Measurements from ENCODE around the gene SORCS2. TPM values are rescaled to one million over a fixed set of nuclear protein-coding genes. Genes with fewer than 3 reads are reported as not detected.
A peak's percentile ranks its signal among the peaks of the same experiment; 100 is the strongest.
"Not testable (repeated sequence)": the region's sequence is repeated elsewhere in the genome, so short reads cannot be mapped to it uniquely, and the experiment has no call there.

SORCS2 gene
- total RNA-seq, 1 donor: 0.27 TPM

DNA sequence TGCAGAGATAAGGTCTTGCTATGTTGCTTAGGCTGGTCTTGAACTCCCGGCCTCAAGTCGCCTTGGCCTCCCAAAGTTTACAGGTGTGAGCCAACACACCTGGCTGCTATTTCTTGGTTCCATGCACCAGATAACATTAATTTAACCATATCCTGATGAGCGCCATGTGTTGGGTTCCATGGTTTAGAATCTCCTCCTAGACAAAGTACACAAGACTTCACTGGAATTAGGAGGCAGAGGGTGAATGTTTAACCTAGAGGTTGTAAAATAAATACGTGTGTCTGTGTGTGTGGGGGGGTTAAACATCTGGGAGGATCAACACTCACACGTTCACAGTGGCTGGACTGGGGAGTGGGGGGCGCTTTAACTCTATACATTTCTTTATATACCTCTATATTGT lies 32.4 kb upstream of the SORCS2 start:
- no peak overlapping the region for H3K4me3 ChIP-seq (ENCODE audit: low read depth, low read length)
- DNase-seq (ENCODE audit: low read depth): no peak
- TF ChIP-seq, protein P1, sequence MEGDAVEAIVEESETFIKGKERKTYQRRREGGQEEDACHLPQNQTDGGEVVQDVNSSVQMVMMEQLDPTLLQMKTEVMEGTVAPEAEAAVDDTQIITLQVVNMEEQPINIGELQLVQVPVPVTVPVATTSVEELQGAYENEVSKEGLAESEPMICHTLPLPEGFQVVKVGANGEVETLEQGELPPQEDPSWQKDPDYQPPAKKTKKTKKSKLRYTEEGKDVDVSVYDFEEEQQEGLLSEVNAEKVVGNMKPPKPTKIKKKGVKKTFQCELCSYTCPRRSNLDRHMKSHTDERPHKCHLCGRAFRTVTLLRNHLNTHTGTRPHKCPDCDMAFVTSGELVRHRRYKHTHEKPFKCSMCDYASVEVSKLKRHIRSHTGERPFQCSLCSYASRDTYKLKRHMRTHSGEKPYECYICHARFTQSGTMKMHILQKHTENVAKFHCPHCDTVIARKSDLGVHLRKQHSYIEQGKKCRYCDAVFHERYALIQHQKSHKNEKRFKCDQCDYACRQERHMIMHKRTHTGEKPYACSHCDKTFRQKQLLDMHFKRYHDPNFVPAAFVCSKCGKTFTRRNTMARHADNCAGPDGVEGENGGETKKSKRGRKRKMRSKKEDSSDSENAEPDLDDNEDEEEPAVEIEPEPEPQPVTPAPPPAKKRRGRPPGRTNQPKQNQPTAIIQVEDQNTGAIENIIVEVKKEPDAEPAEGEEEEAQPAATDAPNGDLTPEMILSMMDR (IDR thresholded peaks at IDR 0.05; ENCODE audit: insufficient read depth, low read length): no peak

- no peak for DNase-seq (ENCODE audit: low read depth)
- no peak overlapping the region for H3K4me3 ChIP-seq (ENCODE audit: low read depth, low read length)
- TF ChIP-seq, protein P1 (IDR thresholded peaks at IDR 0.05; ENCODE audit: insufficient read depth, low read length): no peak
Observed at GRCh38 chr4:7160439-7160838, 31.9 kb upstream of the SORCS2 start.

- H3K4me3 ChIP-seq (ENCODE audit: low read depth, low read length): no peak overlapping the region
- TF ChIP-seq, protein P1 (IDR thresholded peaks at IDR 0.05; ENCODE audit: insufficient read depth, low read length): no peak
- DNase-seq (ENCODE audit: low read depth): no peak
Observed at GRCh38 chr4:7160951-7161440, 31.3 kb upstream of the SORCS2 start.

GRCh38 chr4:7161721-7162214 lies 30.6 kb upstream of the SORCS2 start:
- DNase-seq (ENCODE audit: low read depth): peak; percentile 84
- H3K4me3 ChIP-seq (ENCODE audit: low read depth, low read length): no peak overlapping the region
- TF ChIP-seq, protein P1 (IDR thresholded peaks at IDR 0.05; ENCODE audit: insufficient read depth, low read length): peak; percentile 13

GRCh38 chr4:7165056-7165873 lies 27.1 kb upstream of the SORCS2 start:
- DNase-seq (ENCODE audit: low read depth): not testable (repeated sequence)

DNA sequence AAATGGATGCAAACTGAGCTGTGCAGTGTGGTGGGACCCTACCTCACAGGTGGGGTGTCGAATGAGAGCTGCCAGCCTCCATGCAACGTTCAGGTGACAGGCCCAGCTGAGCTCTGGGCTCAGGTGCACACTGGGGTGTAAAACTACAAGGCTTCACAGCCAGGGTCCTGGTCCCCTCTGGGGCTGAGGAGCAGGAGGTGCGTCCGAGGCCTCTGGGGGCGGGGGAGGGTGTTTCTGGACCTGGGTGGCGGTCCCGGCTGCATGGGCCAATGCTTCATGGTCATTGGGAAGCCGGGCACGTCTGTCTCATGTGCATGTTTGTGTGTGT lies 26.5 kb upstream of the SORCS2 start:
- no peak overlapping the region for H3K4me3 ChIP-seq (ENCODE audit: low read depth, low read length)
- TF ChIP-seq, protein P1 (IDR thresholded peaks at IDR 0.05; ENCODE audit: insufficient read depth, low read length): no peak
- no peak for DNase-seq (ENCODE audit: low read depth)

More at GRCh38 chr4:7165056-7165873, 27.1 kb upstream of the SORCS2 start:
- H3K4me3 ChIP-seq (ENCODE audit: low read depth, low read length): not testable (repeated sequence)

- TF ChIP-seq, protein P1 (IDR thresholded peaks at IDR 0.05; ENCODE audit: insufficient read depth, low read length): no peak
- no peak overlapping the region for H3K4me3 ChIP-seq (ENCODE audit: low read depth, low read length)
- no peak for DNase-seq (ENCODE audit: low read depth)
Observed at GRCh38 chr4:7166237-7166636, 26.1 kb upstream of the SORCS2 start.
